HEK293 (cell line): ENCODE measurements around the gene PPP3CA.

Experiments
- BCL11B ChIP-seq: fragments of 450-650 bp; formaldehyde crosslinking; IDR thresholded peaks from 2 replicates; pipeline ENCODE4 v1.5.1; 2016; ENCODE audit warnings: low read depth, missing biosample characterization, missing genetic modification characterization
- EGR2 ChIP-seq: fragments of 450-650 bp; formaldehyde crosslinking; IDR thresholded peaks from 2 replicates; pipeline ENCODE4 v1.5.1; 2016; ENCODE audit warnings: low read depth, missing biosample characterization, missing genetic modification characterization
- GLIS1 ChIP-seq: fragments of 450-650 bp; formaldehyde crosslinking; IDR thresholded peaks from 2 replicates; pipeline ENCODE4 v1.5.1; 2016; ENCODE audit warnings: missing biosample characterization, missing genetic modification characterization
- MEIS1 ChIP-seq: sonication (generic); formaldehyde crosslinking; IDR thresholded peaks from 2 replicates; pipeline ENCODE4 v1.8.1; 2022; ENCODE audit warnings: missing genetic modification reagents, mild to moderate bottlenecking, borderline replicate concordance
- SP2 ChIP-seq: fragments of 450-650 bp; formaldehyde crosslinking; IDR thresholded peaks from 2 replicates; pipeline ENCODE4 v1.5.1; 2016; ENCODE audit warnings: missing biosample characterization, missing genetic modification characterization
- ZFHX2 ChIP-seq: fragments of 450-650 bp; formaldehyde crosslinking; conservative IDR thresholded peaks from 2 replicates; pipeline ENCODE4 v1.5.1; 2016; ENCODE audit warnings: missing biosample characterization, missing genetic modification characterization
- ZIC2 ChIP-seq: fragments of 450-650 bp; formaldehyde crosslinking; IDR thresholded peaks from 2 replicates; pipeline ENCODE4 v1.5.1; 2016; ENCODE audit warnings: missing biosample characterization, missing genetic modification characterization
- ZNF146 ChIP-seq: fragments of 450-650 bp; formaldehyde crosslinking; IDR thresholded peaks from 2 replicates; pipeline ENCODE4 v1.5.1; 2016; ENCODE audit warnings: missing biosample characterization, missing genetic modification characterization
- ZNF26 ChIP-seq: fragments of 450-650 bp; formaldehyde crosslinking; IDR thresholded peaks from 2 replicates; pipeline ENCODE4 v1.5.1; 2016; ENCODE audit warnings: missing biosample characterization, missing genetic modification characterization
- ZNF335 ChIP-seq: fragments of 450-650 bp; formaldehyde crosslinking; conservative IDR thresholded peaks from 2 replicates; pipeline ENCODE4 v1.5.1; 2016; ENCODE audit warnings: missing biosample characterization, missing genetic modification characterization
- ZNF341 ChIP-seq: fragments of 450-650 bp; formaldehyde crosslinking; IDR thresholded peaks from 2 replicates; pipeline ENCODE4; 2016; ENCODE audit warnings: low read depth, missing biosample characterization, missing genetic modification characterization
- ZNF350 ChIP-seq: fragments of 450-650 bp; formaldehyde crosslinking; IDR thresholded peaks from 2 replicates; pipeline ENCODE4 v1.5.0; 2017; ENCODE audit warnings: missing biosample characterization, mild to moderate bottlenecking, missing genetic modification characterization
- ZNF366 ChIP-seq: fragments of 450-650 bp; formaldehyde crosslinking; conservative IDR thresholded peaks from 2 replicates; pipeline ENCODE4 v1.5.1; 2016; ENCODE audit warnings: missing biosample characterization, missing genetic modification characterization
- ZNF37A ChIP-seq: fragments of 450-650 bp; IDR thresholded peaks from 2 replicates; pipeline ENCODE4 v1.5.1; 2018; ENCODE audit warnings: missing biosample characterization, missing genetic modification characterization
- ZNF391 ChIP-seq: fragments of 450-650 bp; formaldehyde crosslinking; IDR thresholded peaks from 2 replicates; pipeline ENCODE4 v1.5.1; 2016; ENCODE audit warnings: low read depth, missing biosample characterization, missing genetic modification characterization, borderline replicate concordance
- ZNF394 ChIP-seq: fragments of 450-650 bp; formaldehyde crosslinking; IDR thresholded peaks from 2 replicates; pipeline ENCODE4 v1.5.1; 2016; ENCODE audit warnings: missing biosample characterization, missing genetic modification characterization, mild to moderate bottlenecking, moderate library complexity, borderline replicate concordance
- ZNF558 ChIP-seq: fragments of 450-650 bp; formaldehyde crosslinking; IDR thresholded peaks from 2 replicates; pipeline ENCODE4 v1.5.1; 2016; ENCODE audit warnings: missing biosample characterization, missing genetic modification characterization
- TF ChIP-seq, protein P1 (sequence below): fragments of 450-650 bp; formaldehyde crosslinking; IDR thresholded peaks from 2 replicates; pipeline ENCODE4 v1.5.1; 2016; ENCODE audit warnings: missing biosample characterization, missing genetic modification characterization
- TF ChIP-seq, protein P2 (sequence below): fragments of 450-650 bp; formaldehyde crosslinking; IDR thresholded peaks from 2 replicates; pipeline ENCODE4 v1.5.1; 2017; ENCODE audit warnings: missing biosample characterization, missing genetic modification characterization
- TF ChIP-seq, protein P3 (sequence below): fragments of 450-650 bp; formaldehyde crosslinking; conservative IDR thresholded peaks from 2 replicates; pipeline ENCODE4 v1.5.1; 2016; ENCODE audit warnings: low read depth, missing biosample characterization, missing genetic modification characterization

PPP3CA gene

DNA sequence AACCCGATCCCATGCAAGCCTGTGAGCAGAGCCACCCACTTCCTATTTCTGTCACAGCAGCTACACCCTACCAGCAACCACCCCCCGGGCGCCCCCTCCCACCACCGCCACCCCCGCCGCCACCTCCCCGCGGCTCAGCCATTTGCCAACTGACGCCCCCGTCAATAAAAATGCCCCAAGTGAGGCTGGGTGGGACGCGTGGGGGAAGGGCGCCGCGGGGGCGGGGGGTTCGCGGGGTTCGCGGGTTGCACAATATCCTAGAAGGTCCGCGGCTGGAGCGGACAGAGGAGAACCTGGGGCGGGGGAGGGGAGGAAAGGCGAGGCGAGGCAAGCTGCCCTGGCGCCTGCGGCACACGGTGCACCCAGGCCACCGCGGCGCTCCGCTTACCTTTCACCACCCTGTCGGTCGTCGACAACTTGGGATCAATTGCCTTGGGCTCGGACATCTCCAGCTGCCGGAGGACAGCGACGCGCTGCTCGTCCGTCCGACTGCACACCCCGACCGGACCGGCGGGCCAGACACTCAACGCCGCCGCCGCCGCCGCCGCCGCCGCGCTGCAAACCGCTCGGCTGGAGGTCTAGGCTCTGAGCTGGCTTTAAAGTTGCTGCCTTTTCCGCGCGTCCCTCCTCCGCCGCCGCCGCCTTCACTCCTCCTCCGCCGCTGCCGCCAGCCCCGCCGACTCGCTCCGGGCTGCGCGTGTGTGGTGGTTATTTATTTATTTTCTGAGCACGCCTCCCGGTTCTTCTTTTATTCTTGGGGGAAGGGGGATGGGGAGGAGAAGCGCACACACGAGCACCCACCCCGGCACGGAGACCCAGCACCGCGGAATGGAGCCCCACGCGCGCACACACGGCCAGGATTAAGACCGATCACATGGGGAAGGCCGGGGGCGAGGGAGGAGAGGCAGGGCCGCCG lies 717 bp downstream of the PPP3CA start (continued):
- no peak for TF ChIP-seq ZNF350 (tag by site-specific recombination)
- TF ChIP-seq ZNF146: no peak
- peak; percentile 56 for TF ChIP-seq GLIS1
- TF ChIP-seq ZFHX2: peak; percentile 42
- peak; percentile 39 for TF ChIP-seq ZNF341
- no peak for TF ChIP-seq ZNF37A
- TF ChIP-seq ZNF335 (tag by site-specific recombination): peak; percentile 91
- TF ChIP-seq ZNF26 (tag by site-specific recombination): no peak
- TF ChIP-seq, protein P1, sequence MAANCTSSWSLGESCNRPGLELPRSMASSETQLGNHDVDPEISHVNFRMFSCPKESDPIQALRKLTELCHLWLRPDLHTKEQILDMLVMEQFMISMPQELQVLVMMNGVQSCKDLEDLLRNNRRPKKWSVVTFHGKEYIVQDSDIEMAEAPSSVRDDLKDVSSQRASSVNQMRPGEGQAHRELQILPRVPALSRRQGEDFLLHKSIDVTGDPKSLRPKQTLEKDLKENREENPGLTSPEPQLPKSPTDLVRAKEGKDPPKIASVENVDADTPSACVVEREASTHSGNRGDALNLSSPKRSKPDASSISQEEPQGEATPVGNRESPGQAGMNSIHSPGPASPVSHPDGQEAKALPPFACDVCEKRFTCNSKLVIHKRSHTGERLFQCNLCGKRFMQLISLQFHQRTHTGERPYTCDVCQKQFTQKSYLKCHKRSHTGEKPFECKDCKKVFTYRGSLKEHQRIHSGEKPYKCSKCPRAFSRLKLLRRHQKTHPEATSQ (tag by site-specific recombination): 0 out of 2 replicates have a peak, but pooled peaks have one; percentile 37
- TF ChIP-seq, protein P2, sequence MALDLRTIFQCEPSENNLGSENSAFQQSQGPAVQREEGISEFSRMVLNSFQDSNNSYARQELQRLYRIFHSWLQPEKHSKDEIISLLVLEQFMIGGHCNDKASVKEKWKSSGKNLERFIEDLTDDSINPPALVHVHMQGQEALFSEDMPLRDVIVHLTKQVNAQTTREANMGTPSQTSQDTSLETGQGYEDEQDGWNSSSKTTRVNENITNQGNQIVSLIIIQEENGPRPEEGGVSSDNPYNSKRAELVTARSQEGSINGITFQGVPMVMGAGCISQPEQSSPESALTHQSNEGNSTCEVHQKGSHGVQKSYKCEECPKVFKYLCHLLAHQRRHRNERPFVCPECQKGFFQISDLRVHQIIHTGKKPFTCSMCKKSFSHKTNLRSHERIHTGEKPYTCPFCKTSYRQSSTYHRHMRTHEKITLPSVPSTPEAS (tag by site-specific recombination): 0 out of 2 replicates have a peak, but pooled peaks have one; percentile 29
- TF ChIP-seq MEIS1 (CRISPR knock-in tag): no peak
- TF ChIP-seq, protein P3, sequence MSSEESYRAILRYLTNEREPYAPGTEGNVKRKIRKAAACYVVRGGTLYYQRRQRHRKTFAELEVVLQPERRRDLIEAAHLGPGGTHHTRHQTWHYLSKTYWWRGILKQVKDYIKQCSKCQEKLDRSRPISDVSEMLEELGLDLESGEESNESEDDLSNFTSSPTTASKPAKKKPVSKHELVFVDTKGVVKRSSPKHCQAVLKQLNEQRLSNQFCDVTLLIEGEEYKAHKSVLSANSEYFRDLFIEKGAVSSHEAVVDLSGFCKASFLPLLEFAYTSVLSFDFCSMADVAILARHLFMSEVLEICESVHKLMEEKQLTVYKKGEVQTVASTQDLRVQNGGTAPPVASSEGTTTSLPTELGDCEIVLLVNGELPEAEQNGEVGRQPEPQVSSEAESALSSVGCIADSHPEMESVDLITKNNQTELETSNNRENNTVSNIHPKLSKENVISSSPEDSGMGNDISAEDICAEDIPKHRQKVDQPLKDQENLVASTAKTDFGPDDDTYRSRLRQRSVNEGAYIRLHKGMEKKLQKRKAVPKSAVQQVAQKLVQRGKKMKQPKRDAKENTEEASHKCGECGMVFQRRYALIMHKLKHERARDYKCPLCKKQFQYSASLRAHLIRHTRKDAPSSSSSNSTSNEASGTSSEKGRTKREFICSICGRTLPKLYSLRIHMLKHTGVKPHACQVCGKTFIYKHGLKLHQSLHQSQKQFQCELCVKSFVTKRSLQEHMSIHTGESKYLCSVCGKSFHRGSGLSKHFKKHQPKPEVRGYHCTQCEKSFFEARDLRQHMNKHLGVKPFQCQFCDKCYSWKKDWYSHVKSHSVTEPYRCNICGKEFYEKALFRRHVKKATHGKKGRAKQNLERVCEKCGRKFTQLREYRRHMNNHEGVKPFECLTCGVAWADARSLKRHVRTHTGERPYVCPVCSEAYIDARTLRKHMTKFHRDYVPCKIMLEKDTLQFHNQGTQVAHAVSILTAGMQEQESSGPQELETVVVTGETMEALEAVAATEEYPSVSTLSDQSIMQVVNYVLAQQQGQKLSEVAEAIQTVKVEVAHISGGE: 0 out of 2 replicates have a peak, but pooled peaks have one; percentile 16
- peak; percentile 59; the same call in 1 of the 2 replicates for TF ChIP-seq ZNF394 (tag by site-specific recombination)
- TF ChIP-seq ZIC2 (tag by site-specific recombination): no peak
- TF ChIP-seq ZNF558 (tag by site-specific recombination): no peak
- TF ChIP-seq ZNF391: no peak
- TF ChIP-seq ZNF366: 0 out of 2 replicates have a peak, but pooled peaks have one; percentile 21
- TF ChIP-seq EGR2 (tag by site-specific recombination): peak; percentile 50; the same call in 1 of the 2 replicates
- no peak for TF ChIP-seq BCL11B
- TF ChIP-seq SP2 (tag by site-specific recombination): peak; percentile 21; the same call in 1 of the 2 replicates
